IMR-90 (cell line): ENCODE results near the gene ZFAND2B. TPM values are rescaled to one million over a fixed set of nuclear protein-coding genes. Genes with fewer than 3 reads are reported as not detected.
A peak's percentile ranks its signal among the peaks of the same experiment; 100 is the strongest.

ENCODE experiments used
- ATAC-seq: fragments of 200-7000 bp; cut with Tn5 transposase; 2 replicates; pipeline ENCODE4 v1.9.1; 2020; ENCODE audit warnings: low read depth, mild to moderate bottlenecking, moderate library complexity
- BruUV-seq: library from RNA; stranded (reverse); fragments of 400-500 nt; replicated peaks from 2 replicates; lab custom pipeline; 2021; lab: Mats Ljungman, UMichigan
- CTCF ChIA-PET: fragments of 300-600 bp; formaldehyde crosslinking; extraction: SDS; loops from one replicate; lab custom pipeline; 2021; ENCODE audit warnings: antibody characterized with exemption; lab: Yijun Ruan, JAX
- POLR2A ChIA-PET: fragments of 300-600 bp; sonication (Branson Sonifier 250); formaldehyde crosslinking; loops from one replicate; lab custom pipeline; 2022; ENCODE audit warnings: antibody characterized with exemption; ENCODE audit not compliant: unreplicated experiment; lab: Charles Lee
- DNase-seq: peaks from one replicate; pipeline ENCODE4 v3.0.0; 2013
- H2AFZ ChIP-seq: replicated peaks from 2 replicates; pipeline ENCODE3; 2013; ENCODE audit warnings: low read length, mild to moderate bottlenecking; ENCODE audit not compliant: poor library complexity
- H2AK5ac ChIP-seq: 2 replicates; pipeline ENCODE4 v1.6.1; 2013; ENCODE audit warnings: low read depth, low read length, inconsistent platforms
- H2AK9ac ChIP-seq: replicated peaks from 2 replicates; pipeline ENCODE3; 2013; ENCODE audit warnings: mild to moderate bottlenecking, low read depth, low read length, moderate library complexity; ENCODE audit not compliant: poor library complexity
- H2BK120ac ChIP-seq: 2 replicates; pipeline ENCODE4 v1.6.1; 2013; ENCODE audit warnings: low read depth, low read length, inconsistent platforms
- H2BK15ac ChIP-seq: 3 replicates; pipeline ENCODE4 v1.6.1; 2013; ENCODE audit warnings: low read depth, low read length, inconsistent platforms
- H2BK20ac ChIP-seq: 2 replicates; pipeline ENCODE4 v1.6.1; 2013; ENCODE audit warnings: low read depth, mild to moderate bottlenecking, inconsistent platforms, low read length, moderate library complexity
- H2BK5ac ChIP-seq: 2 replicates; pipeline ENCODE4 v1.6.1; 2013; ENCODE audit warnings: mild to moderate bottlenecking, low read depth, low read length, inconsistent platforms; ENCODE audit not compliant: poor library complexity, severe bottlenecking
- H3K14ac ChIP-seq: replicated peaks from 2 replicates; pipeline ENCODE4 v1.6.1; 2013; ENCODE audit warnings: low read depth, low read length, inconsistent platforms
- H3K18ac ChIP-seq: 2 replicates; pipeline ENCODE4 v1.6.1; 2013; ENCODE audit warnings: low read depth, low read length, control low read depth
- H3K23ac ChIP-seq: 2 replicates; pipeline ENCODE4 v1.6.1; 2013; ENCODE audit warnings: low read depth, low read length, inconsistent platforms
- H3K27ac ChIP-seq: 2 replicates; pipeline ENCODE4 v1.5.1; 2013; ENCODE audit warnings: mild to moderate bottlenecking, control low read depth, low read length; ENCODE audit not compliant: insufficient read depth
- H3K27me3 ChIP-seq: 2 replicates; pipeline ENCODE4 v1.6.1; 2013; ENCODE audit warnings: low read length; ENCODE audit not compliant: control insufficient read depth, insufficient read depth
- H3K36me3 ChIP-seq: 2 replicates; pipeline ENCODE4 v1.6.1; 2013; ENCODE audit warnings: low read length, mixed read lengths; ENCODE audit not compliant: control insufficient read depth, insufficient read depth
- H3K4ac ChIP-seq: 2 replicates; pipeline ENCODE4 v1.6.1; 2013; ENCODE audit warnings: low read depth, low read length, inconsistent platforms
- H3K4me1 ChIP-seq: 2 replicates; pipeline ENCODE4 v1.6.1; 2013; ENCODE audit warnings: low read length, mixed read lengths; ENCODE audit not compliant: control insufficient read depth, insufficient read depth
- H3K4me2 ChIP-seq: 2 replicates; pipeline ENCODE4 v1.6.1; 2013; ENCODE audit warnings: low read depth, mild to moderate bottlenecking, control low read depth, low read length, moderate library complexity
- H3K4me3 ChIP-seq: 2 replicates; pipeline ENCODE4 v1.5.1; 2013; ENCODE audit warnings: low read depth, mild to moderate bottlenecking, control low read depth, low read length, moderate library complexity; ENCODE audit not compliant: insufficient read depth
- H3K56ac ChIP-seq: 2 replicates; pipeline ENCODE4 v1.6.1; 2013; ENCODE audit warnings: low read length, inconsistent platforms; ENCODE audit not compliant: insufficient read depth; ENCODE audit errors: extremely low read depth
- H3K79me1 ChIP-seq, 2 experiments: 2 replicates each; pipeline ENCODE4 v1.6.1; 2013; ENCODE audit warnings: low read length in 2 of 2, inconsistent platforms in 1 of 2, low read depth in 1 of 2
- H3K9ac ChIP-seq: 2 replicates; pipeline ENCODE4 v1.6.1; 2013; ENCODE audit warnings: low read depth, low read length, control low read depth
- H3K9me1 ChIP-seq: 2 replicates; pipeline ENCODE4 v1.6.1; 2013; ENCODE audit warnings: low read length, inconsistent platforms; ENCODE audit not compliant: insufficient read depth
- H3K9me3 ChIP-seq: 2 replicates; pipeline ENCODE4 v1.6.1; 2013; ENCODE audit warnings: low read length; ENCODE audit not compliant: control insufficient read depth, insufficient read depth
- H4K20me1 ChIP-seq: 2 replicates; pipeline ENCODE4 v1.6.1; 2013; ENCODE audit warnings: low read length, inconsistent platforms; ENCODE audit not compliant: insufficient read depth
- H4K5ac ChIP-seq: 2 replicates; pipeline ENCODE4 v1.6.1; 2013; ENCODE audit warnings: mild to moderate bottlenecking, low read depth, low read length, control low read depth
- H4K8ac ChIP-seq, 2 experiments: 2 replicates each; pipeline ENCODE4 v1.6.1; 2013; ENCODE audit warnings: low read depth in 2 of 2, low read length in 2 of 2, control low read depth in 1 of 2, inconsistent platforms in 1 of 2
- H4K91ac ChIP-seq: 2 replicates; pipeline ENCODE4 v1.6.1; 2013; ENCODE audit warnings: low read depth, low read length, inconsistent platforms; ENCODE audit not compliant: insufficient read depth
- BHLHE40 ChIP-seq: fragments of 150-350 bp; IDR thresholded peaks from 2 replicates; pipeline ENCODE4 v1.6.1; 2016; ENCODE audit warnings: mild to moderate bottlenecking, low read depth, low read length
- CEBPB ChIP-seq: IDR thresholded peaks from 2 replicates; pipeline ENCODE4 v1.6.1; 2012; ENCODE audit warnings: low read depth, low read length, improper control_type of control experiment
- CHD1 ChIP-seq: IDR thresholded peaks from 2 replicates; pipeline ENCODE4 v1.6.1; 2012; ENCODE audit warnings: low read depth, low read length, improper control_type of control experiment
- CTCF ChIP-seq: conservative IDR thresholded peaks from 2 replicates; pipeline ENCODE4 v1.5.1; 2012; ENCODE audit warnings: mild to moderate bottlenecking, low read depth, low read length, improper control_type of control experiment
- ELK1 ChIP-seq: fragments of 150-350 bp; IDR thresholded peaks from 2 replicates; pipeline ENCODE4 v1.6.1; 2016; ENCODE audit warnings: low read depth, mild to moderate bottlenecking, low read length, moderate library complexity, borderline replicate concordance
- FOS ChIP-seq: fragments of 150-350 bp; IDR thresholded peaks from 2 replicates; pipeline ENCODE4 v1.6.1; 2016; ENCODE audit warnings: low read depth, low read length
- MAFK ChIP-seq: IDR thresholded peaks from 2 replicates; pipeline ENCODE4 v1.6.1; 2012; ENCODE audit warnings: low read depth, low read length, improper control_type of control experiment
- MAZ ChIP-seq: IDR thresholded peaks from 2 replicates; pipeline ENCODE4 v1.6.1; 2012; ENCODE audit warnings: low read depth, mild to moderate bottlenecking, low read length, improper control_type of control experiment, moderate library complexity, borderline replicate concordance
- MXI1 ChIP-seq: IDR thresholded peaks from 2 replicates; pipeline ENCODE4 v1.6.1; 2012; ENCODE audit warnings: low read depth, mild to moderate bottlenecking, low read length, moderate library complexity, borderline replicate concordance
- NFE2L2 ChIP-seq: fragments of 150-350 bp; IDR thresholded peaks from 2 replicates; pipeline ENCODE4 v1.6.1; 2016; ENCODE audit warnings: low read depth, mild to moderate bottlenecking, low read length
- POLR2A ChIP-seq: IDR thresholded peaks from 2 replicates; pipeline ENCODE4 v1.6.1; 2012; ENCODE audit warnings: mild to moderate bottlenecking, low read depth, low read length
- RAD21 ChIP-seq: IDR thresholded peaks from 2 replicates; pipeline ENCODE4 v1.6.1; 2012; ENCODE audit warnings: low read length, improper control_type of control experiment
- RCOR1 ChIP-seq: IDR thresholded peaks from 2 replicates; pipeline ENCODE4 v1.6.1; 2012; ENCODE audit warnings: mild to moderate bottlenecking, low read length, improper control_type of control experiment; ENCODE audit not compliant: insufficient replicate concordance
- RFX5 ChIP-seq: IDR thresholded peaks from 2 replicates; pipeline ENCODE4 v1.8.0; 2012; ENCODE audit warnings: low read depth, mild to moderate bottlenecking, low read length, moderate library complexity
- SMC3 ChIP-seq: fragments of 150-350 bp; IDR thresholded peaks from 2 replicates; pipeline ENCODE4 v1.6.1; 2016; ENCODE audit warnings: low read depth, mild to moderate bottlenecking, antibody characterized with exemption, low read length, moderate library complexity
- USF2 ChIP-seq: fragments of 150-350 bp; IDR thresholded peaks from 2 replicates; pipeline ENCODE4 v1.6.1; 2017; ENCODE audit warnings: mild to moderate bottlenecking, antibody characterized with exemption, low read length, low read depth
- WGBS, 2 experiments: methylation state at CpG; one replicate each; pipeline versions ENCODE4 v1.1.5 to v1.1.7; 2013; ENCODE audit warnings: missing lambda C conversion rate in 2 of 2; ENCODE audit not compliant: insufficient read length in 1 of 2; ENCODE audit errors: extremely low coverage in 2 of 2; 5-methylcytosine and 5-hydroxymethylcytosine counted together
- dilution Hi-C: fragments of 300-500 bp; cut with HindIII; formaldehyde crosslinking; loops from one replicate; pipeline ENCODE4 v1.14.3; 2018; ENCODE audit warnings: low sequenced_read_pairs; ENCODE audit not compliant: unreplicated experiment
- in situ Hi-C: fragments of 300-500 bp; cut with MboI; formaldehyde crosslinking; loops from 3 replicates; pipeline ENCODE4 v1.14.3; 2019; ENCODE audit warnings: low sequenced_read_pairs, inconsistent platforms, mixed read lengths
- intact Hi-C: fragments of 100-400 bp; cut with micrococcal nuclease; formaldehyde crosslinking; loops from 2 replicates; pipeline ENCODE4 v1.10.0; 2022
- polyA plus RNA-seq, 3 experiments: library from polyadenylated mRNA; depleted of rRNA; stranded (reverse); fragments of >200 nt; gene quantifications; 2 replicates each; pipeline ENCODE4 v1.2.3, GENCODE V29; 2012; ENCODE audit warnings: low replicate concordance in 1 of 3
- total RNA-seq: library from RNA; depleted of rRNA; stranded (reverse); fragments of >200 nt; gene quantifications from 2 replicates; pipeline ENCODE4 v1.2.3, GENCODE V29; 2012

The ZFAND2B gene
- total and polyA plus RNA-seq, 2 of the 4 experiments (the other 2 are of a cell fraction): 25.5 to 38.3 TPM

GRCh38 chr2:219158586-219158985 is 48.0 kb upstream of the ZFAND2B start:
- dilution Hi-C loops: no loop called here
- no peak overlapping the region for H3K23ac ChIP-seq
- no peak overlapping the region for H3K27ac ChIP-seq
- H4K91ac ChIP-seq: no peak overlapping the region
- intact Hi-C loops: no loop called here
- no peaks in the 10 kb centered on the region for H3K27me3 ChIP-seq
- DNase-seq: peak; percentile 17
- 0 out of 2 replicates have a peak, but pooled peaks cover 3% of the 10 kb centered on the region for H3K36me3 ChIP-seq
- no peak for ATAC-seq
- in situ Hi-C loops: no loop called here
- CTCF ChIA-PET: interaction anchor here (0.6 to 1.6 kb wide), 5 partner anchors 99 to 210 kb away, joined by 3 to 8 read pairs (median 3); no protein-coding TSS in a partner anchor
- no peak overlapping the region for H2AFZ ChIP-seq
- H2BK5ac ChIP-seq: no peak overlapping the region
- H4K5ac ChIP-seq: no peak overlapping the region
- no TSS peak for BruUV-seq
- no peak overlapping the region for H3K9ac ChIP-seq
- H4K20me1 ChIP-seq: no peaks in the 10 kb centered on the region
- no peak overlapping the region for H2BK20ac ChIP-seq
- H3K9me1 ChIP-seq: no peaks in the 10 kb centered on the region; the same call in 1 of the 2 replicates
- peaks cover 5 to 17% of the 10 kb centered on the region in 2 experiments; a peak in 2 of 4 replicates for H3K79me1 ChIP-seq
- H3K56ac ChIP-seq: no peak overlapping the region
- H2BK120ac ChIP-seq: no peak overlapping the region
- no peak overlapping the region for H3K14ac ChIP-seq
- H3K4ac ChIP-seq: no peak overlapping the region
- no peak overlapping the region for H3K4me3 ChIP-seq
- H3K9me3 ChIP-seq: no peaks in the 10 kb centered on the region
- H3K18ac ChIP-seq: no peak overlapping the region
- no peak overlapping the region for H2AK9ac ChIP-seq
- no peak overlapping the region for H4K8ac ChIP-seq
- POLR2A ChIA-PET: no interaction called here
- H3K4me1 ChIP-seq: peaks cover 3% of the 10 kb centered on the region; the same call in 1 of the 2 replicates
- no peak overlapping the region for H2BK15ac ChIP-seq
- TF ChIP-seq RAD21 (no peak), POLR2A (no peak), MAZ (no peak), BHLHE40 (no peak), ELK1 (no peak), RFX5 (no peak), NFE2L2 (no peak), CHD1 (no peak), FOS (no peak), USF2 (no peak), SMC3 (no peak), MAFK (no peak), CEBPB (no peak), RCOR1 (no peak), CTCF (no peak), MXI1 (no peak)
- WGBS, 2 experiments: no CpG with 5 or more reads among the region's 3 CpGs
- H3K4me2 ChIP-seq: no peak overlapping the region
- no peak overlapping the region for H2AK5ac ChIP-seq
